ENCODE measurements around the gene LUC7L.
A peak's percentile ranks its signal among the peaks of the same experiment; 100 is the strongest.
"Not testable (repeated sequence)": the region's sequence is repeated elsewhere in the genome, so short reads cannot be mapped to it uniquely, and the experiment has no call there.

LUC7L gene

DNA sequence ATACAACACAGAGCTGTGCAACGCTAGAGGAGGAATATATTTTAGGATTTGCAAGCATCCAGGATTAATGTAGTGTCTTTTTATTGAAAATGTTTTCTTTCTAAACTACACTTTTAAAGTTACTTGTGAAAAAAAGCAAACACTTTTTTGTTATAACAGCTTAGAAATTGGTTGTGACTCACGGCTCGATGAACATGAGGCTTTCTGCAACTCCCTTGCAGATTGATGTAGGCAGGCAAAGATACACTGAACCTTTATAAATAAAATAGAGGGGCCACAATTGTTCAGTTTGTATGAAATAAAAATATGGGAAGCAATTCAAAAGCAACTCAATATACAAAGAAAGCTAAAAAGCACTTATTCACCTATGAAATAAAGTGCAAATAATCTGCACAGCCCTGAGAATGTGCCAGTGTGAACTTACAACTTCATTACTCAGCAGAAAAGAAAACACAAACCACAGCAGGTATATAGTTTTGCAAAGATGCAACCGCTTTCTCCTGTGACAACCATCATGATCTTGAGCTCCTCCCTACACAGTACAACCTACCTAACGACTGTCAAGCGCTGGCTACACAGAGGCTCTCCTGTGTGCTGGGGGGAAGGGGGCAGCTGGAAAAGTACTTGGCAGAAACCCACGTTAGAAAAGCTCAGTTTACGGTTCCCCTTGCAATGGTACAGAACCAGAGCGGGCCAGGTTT lies 948 bp downstream of the LUC7L start:
- no peak for DNase-seq

DNA sequence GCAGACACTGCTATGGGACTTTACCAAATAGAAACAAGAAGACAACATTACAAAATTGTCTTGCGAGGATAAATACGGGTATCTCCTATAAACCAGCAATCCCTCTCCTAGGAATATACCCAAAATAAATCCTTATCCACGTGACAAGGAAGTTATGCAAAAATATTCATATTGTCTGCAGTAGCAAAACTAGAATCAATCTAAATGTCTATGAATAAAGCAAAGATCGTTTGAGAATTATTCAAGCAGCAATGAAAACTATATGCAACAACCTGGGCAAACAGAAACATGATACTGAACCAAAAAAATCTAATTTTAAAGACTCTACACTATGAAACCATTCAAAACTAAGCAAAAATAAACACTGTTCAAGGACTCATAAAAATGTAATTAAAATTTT lies 9.2 kb downstream of the LUC7L start:
- DNase-seq = no peak

DNA sequence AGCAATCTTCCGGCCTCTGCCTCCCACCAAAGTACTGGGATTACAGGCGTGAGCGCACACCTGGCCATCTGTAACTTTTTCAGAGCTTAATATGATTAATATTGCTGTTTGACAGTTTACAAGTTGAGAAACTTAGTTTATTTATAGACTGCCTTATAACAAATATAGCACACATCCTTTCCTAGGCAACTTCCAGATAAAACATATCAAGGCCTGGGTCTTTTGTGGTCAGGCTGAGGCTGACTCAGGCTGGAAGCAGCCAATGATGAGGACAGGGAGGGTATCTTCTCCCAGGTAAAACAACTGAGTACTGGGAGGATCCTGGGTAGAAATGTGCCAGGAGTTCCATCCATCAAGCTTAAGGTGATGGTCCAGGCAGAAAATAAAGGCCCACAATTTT lies 16.2 kb downstream of the LUC7L start:
- DNase-seq = no peak

DNA sequence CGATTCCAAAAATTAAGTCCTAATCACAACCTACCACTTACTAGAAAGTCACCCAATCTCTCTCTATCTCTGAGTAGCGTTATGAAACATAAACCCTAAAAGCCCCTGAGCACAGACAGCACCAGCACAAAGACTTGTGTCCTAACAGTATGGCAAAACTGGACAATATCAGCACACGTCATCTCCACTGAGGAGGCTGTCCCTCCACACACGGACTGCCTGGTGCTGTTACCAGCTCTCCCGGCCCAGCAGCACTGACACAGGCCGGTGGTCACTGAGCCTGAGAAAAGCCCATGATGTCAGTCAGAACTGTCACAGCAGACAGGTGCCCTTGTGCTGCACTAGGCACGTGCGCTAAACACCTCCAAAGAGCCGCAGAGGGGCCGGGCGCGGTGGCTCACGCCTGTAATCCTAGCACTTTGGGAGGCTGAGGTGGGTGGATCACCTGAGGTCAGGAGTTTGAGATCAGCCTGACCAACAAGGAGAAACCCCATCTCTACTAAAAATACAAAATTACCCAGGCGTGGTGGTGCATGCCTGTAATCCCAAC lies 17.5 kb downstream of the LUC7L start:
- not testable (repeated sequence) for DNase-seq

DNA sequence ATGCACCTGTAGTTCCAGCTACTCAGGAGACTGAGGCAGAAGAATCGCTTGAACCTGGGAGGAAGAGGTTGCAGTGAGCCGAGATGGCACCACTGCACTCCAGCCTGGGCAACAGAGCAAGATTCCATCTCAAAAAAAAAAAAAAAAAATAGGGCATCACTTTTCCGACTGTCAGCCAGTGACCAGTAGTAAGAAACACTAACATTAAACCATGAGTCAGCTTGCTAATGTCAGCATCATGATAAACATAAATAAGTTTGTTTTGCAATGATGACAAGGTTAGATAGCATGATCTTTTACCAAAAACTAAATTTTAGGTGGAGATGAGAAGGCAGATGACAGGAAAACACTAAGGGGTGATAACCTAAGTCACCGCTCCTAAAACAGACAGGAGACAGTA lies 19.9 kb downstream of the LUC7L start:
- not testable (repeated sequence) for DNase-seq

DNA sequence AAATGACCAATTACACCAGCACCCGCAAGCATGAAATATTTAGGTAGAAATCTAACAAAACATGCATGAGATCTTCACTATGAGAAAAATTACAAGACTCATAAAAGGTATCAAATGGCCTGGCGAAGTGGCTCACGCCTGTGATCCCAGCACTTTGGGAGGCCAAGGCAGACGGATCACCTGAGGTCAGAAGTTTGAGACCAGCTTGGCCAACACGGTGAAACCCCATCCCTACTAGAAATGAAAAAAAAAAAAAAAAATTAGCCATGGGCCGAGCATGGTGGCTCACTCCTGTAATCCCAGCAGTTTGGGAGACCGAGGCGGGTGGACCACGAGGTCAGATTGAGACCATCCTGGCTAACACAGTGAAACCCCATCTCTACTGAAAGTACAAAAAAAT lies 25.2 kb downstream of the LUC7L start:
- DNase-seq = not testable (repeated sequence)

DNA sequence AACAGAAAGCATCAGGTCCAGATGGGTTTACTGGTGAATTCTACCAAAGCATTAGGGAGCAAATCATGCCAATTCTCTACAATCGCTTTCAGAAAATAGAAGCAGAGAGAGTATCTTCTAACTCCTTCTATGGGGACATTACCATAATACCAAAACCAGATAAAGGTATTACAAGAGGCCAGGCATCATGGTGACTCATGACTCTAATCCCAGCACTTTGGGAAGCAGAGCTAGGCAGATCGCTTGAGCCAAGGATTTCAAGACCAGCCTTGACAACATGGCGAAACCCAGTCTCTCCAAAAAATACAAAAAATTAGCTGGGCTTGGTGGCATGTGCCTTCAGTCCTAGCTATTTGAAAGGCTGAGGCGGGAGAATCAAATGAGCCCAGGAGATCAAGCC lies 26.0 kb downstream of the LUC7L start:
- DNase-seq = no peak

DNA sequence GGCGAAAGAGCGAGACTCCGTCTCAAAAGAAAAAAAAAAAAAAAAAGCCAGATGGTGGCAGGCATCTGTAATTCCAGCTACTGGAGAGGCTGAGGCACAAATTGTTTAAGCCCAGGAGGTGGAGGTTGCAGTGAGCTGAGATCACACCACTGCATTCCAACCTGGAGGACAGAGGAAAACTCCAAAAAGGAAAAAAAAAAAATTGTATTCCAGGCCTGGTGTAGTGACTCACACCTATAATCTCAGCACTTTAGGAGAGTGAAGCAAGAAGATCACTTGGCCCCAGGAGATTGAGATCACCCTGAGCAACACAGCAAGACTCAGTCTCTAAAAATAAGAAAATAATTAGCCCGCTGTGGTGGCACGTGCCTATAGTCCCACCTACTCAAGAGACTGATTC lies 28.9 kb downstream of the LUC7L start:
- no peak for DNase-seq

DNA sequence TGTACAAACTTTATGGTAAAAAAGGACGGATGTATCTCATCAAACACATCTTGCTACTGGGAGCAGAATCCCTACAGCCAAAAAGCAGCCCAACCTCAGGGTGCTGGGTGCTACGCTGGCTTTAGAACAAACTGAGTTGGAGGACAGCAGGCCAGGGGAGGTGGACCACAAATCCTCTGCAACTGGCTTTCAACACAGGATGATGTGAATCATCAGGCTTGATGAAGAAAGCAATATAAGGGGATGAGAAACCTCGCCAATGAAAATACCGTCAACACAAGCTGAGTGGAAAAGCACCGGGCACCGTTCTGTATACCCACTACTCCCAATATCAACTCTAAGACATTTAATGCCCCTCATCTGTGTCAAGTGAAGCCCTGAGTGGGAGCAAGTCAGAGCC lies 34.7 kb downstream of the LUC7L start:
- DNase-seq = no peak

DNA sequence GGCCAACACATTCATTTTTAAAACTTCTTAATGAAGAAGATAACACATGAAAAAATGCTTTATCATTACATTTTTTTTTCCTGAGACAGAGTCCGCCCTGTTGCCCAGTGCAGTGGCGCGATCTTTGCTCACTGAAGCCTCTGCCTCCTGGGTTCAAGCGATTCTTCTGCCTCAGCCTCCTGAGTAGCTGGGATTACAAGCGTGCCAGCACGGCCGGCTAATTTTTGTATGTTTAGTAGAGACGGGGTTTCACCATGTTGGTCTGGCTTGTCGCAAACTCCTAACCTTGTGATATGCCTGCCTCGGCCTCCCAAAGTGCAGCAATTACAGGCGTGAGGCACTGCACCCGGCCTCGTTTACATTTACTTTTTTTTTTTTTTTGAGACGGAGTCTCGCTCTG lies 35.8 kb downstream of the LUC7L start:
- no peak for DNase-seq

DNA sequence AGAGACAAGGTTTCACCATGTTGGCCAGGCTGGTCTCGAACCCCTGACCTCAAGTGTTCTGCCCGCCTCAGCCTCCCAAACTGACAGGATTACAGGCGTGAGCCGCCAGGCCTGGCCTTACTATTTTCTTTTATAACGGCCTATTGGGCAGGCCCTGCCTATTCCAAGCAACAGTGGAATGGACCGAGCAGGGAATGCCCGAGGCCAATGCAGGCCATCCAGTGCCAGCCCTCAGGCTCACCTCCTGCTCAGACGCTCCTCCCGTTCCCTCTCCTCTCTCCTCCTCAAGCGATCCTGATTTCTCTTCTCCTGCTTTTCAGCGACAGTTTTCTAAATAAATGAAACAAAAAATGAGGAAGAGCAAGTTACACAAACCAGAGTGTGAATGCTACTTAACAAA lies 36.6 kb downstream of the LUC7L start:
- DNase-seq = no peak

DNA sequence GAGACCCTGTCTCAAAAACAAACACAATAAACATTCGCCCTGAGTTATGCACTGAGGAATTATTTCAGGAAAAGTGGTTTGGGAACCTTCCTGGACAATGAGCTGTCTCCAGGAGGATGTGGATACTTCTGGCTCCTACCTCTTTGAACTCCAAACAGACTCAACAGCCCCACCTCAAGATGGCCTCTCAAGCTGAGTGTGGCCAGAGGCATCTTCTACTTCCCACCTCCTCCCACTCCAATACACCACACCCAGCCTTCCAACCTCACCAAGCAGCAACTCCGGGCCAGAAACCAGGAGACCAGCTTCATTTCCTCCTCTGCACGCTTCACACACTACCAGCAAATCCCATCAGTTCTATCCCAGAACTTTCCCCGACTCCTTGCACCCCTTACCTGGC lies 37.4 kb downstream of the LUC7L start:
- DNase-seq = no peak

DNA sequence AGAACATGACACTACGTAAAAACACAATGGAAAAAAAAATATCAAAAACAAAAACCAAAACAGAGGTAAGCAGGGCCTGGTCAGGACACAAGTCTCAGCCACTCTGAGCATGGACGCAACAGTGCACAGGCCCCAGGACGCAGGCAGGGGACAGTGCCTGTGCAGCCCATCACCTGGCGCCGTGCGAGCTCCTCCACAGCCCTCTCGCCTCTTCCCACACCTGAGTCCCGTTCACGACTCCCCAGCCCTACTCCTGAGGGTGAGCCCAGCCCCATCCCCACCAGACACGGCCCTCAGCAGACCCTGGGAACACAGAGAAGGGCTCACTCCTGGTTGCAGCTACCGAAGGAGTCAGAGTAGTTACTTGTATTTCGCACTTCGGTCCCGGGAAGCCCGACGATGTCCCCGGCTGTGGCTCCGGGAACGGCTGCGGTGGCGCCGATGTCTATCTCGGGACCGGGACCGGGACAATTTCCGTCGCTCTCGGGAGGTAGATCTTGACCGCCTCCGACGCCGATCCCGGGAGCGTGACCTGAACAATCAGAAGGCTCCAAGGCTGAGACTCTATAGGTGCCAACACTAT lies 39.6 kb downstream of the LUC7L start:
- DNase-seq = no peak

DNA sequence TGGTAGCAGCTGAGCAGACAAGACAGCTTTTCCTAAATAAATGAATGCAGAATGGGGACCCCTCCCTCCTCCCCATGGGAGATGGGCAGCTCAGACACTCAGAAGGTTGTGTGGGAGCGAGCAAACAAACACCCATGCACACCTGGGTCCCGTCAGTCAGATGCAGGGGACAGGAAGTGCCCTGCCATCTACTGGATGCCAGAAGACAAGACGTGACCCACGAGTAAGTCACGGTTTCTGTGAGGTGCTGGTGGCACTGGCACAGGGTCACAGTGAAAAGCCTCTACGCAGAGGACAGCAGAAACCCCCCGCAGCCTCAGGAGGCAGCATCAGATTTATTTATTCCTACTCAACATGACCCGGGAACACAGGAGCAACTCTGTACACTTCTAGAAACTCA lies 40.6 kb downstream of the LUC7L start:
- DNase-seq = no peak

DNA sequence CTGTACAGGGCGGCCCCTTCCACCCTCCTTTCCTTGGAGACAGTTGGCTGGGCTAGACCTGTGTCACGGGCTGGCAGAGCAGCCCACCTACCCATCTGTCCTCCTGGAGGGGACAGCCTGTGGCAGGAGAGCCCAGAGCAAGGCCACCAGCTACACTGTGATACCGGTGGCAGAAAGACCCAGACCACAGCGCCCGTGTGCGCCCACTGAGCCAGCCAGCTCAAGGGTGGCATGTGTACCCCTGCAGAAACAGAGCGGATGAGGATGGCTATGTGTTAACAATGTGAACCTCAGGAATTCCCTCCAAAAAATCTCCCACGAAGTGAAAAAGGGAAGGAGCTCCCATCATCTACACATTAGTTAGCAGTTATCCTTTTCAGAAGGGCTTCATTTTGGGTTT lies 41.9 kb downstream of the LUC7L start:
- DNase-seq = no peak

DNA sequence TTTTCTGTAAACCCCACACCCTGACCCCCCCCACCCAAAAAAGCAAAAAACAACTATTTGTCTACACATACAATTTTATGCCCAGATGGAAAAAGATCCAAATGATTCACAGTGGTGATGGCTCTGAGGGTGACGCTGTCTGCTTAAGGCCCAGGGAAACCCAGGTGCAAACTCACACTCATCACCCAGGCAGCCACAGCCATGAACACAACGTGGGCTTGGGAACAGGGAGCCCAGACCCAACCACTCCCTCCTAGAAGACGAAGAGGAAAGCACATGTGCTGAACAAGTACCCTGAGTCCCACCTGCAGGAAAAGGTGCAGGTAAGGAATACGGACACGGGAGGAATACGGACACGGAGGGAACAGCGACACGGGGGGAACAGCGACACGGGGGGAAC lies 43.6 kb downstream of the LUC7L start:
- DNase-seq = no peak

DNA sequence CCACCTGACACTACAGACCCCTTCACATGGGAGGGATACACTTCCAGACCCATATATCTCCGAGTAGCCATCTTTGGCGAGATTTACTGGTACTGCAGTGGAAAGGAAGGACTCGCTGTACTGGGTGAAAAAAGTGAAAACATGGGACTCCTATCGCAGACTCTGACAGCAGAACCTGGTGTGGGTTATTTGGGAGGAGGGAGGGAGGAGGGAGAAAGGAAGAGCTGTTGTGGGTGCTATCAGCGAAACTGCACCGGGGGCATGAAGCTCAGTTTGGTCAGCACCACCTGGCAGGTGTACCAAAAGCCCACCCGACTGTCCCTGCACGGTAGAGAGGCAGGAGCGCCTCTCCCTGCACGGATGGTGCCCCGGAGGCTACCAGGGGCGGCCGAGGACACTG lies 44.0 kb downstream of the LUC7L start:
- DNase-seq = no peak

DNA sequence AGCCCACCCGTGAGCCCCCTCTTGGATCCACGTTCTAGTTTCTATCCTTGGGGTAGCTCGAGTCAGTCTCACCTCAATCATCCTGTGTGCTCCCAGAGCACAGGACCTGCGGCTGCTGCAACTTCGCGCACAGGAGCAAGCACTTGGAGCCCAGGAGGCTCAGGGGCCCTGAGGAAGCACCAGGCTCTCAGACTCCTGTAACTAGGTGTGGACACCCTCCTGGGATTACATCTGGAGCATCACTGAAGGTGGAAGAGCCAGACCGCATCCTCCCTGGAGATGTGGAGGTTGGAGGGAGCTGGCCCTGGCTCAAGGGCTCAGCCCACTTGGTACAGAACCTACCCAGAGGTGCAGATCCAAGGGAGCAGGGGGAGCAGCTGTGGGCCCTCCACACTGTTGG lies 46.2 kb downstream of the LUC7L start:
- DNase-seq = no peak

DNA sequence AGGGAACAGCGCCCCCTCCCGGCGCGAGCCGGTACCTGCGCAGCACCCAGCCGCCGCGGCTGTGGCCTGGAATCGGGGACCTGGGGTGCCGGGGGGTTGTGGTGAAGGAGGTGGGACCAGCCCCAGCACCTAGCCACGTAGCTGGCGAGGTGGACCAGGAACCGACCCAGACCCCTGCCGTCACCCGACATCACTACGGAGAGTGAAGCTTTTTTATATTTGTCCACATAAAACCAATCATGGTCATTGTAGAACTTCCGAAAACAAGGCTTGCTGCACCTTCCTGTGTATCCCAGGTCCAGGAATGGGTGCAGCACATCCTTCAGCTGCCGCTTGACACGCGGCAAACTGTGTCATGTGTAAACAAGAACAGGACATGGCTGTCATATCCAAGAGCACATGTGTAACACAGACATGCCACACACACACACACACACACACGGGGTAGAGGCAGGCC lies 47.7 kb downstream of the LUC7L start:
- DNase-seq = no peak

DNA sequence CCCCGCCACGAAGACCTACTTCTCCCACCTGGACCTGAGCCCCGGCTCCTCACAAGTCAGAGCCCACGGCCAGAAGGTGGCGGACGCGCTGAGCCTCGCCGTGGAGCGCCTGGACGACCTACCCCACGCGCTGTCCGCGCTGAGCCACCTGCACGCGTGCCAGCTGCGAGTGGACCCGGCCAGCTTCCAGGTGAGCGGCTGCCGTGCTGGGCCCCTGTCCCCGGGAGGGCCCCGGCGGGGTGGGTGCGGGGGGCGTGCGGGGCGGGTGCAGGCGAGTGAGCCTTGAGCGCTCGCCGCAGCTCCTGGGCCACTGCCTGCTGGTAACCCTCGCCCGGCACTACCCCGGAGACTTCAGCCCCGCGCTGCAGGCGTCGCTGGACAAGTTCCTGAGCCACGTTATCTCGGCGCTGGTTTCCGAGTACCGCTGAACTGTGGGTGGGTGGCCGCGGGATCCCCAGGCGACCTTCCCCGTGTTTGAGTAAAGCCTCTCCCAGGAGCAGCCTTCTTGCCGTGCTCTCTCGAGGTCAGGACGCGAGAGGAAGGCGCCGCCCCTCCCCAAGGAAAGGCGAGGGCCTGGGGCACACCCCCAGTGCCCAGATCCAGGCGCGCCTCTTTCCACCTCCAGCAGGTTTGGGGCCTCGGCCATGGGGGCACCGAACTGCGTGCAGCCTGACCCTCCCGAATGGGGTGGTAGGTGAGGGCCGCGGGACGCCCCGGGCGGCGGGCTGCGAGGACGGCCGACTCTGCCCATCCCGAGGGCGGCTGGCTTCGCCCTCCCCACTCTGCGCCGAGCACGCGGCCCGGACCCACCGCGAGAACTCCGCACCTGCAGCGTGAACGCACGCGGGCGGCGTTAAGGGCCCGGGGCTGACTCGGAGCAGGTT lies 48.3 kb downstream of the LUC7L start:
- peak; percentile 38 to 40 for DNase-seq

DNA sequence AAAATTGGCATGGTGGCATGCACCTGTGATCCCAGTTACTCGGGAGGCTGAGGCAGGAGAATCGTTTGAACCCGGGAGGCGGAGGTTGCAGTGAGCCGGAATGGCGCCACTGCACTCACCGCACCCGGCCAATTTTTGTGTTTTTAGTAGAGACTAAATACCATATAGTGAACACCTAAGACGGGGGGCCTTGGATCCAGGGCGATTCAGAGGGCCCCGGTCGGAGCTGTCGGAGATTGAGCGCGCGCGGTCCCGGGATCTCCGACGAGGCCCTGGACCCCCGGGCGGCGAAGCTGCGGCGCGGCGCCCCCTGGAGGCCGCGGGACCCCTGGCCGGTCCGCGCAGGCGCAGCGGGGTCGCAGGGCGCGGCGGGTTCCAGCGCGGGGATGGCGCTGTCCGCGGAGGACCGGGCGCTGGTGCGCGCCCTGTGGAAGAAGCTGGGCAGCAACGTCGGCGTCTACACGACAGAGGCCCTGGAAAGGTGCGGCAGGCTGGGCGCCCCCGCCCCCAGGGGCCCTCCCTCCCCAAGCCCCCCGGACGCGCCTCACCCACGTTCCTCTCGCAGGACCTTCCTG lies 49.1 kb downstream of the LUC7L start, which contains the start of gene HBQ1:
Gene HBQ1, plus strand, starts transcription at position 359 of the 575 bp plus-strand sequence. Its CDS starts 28 bp downstream, at position 387.
- no peak for DNase-seq

DNA sequence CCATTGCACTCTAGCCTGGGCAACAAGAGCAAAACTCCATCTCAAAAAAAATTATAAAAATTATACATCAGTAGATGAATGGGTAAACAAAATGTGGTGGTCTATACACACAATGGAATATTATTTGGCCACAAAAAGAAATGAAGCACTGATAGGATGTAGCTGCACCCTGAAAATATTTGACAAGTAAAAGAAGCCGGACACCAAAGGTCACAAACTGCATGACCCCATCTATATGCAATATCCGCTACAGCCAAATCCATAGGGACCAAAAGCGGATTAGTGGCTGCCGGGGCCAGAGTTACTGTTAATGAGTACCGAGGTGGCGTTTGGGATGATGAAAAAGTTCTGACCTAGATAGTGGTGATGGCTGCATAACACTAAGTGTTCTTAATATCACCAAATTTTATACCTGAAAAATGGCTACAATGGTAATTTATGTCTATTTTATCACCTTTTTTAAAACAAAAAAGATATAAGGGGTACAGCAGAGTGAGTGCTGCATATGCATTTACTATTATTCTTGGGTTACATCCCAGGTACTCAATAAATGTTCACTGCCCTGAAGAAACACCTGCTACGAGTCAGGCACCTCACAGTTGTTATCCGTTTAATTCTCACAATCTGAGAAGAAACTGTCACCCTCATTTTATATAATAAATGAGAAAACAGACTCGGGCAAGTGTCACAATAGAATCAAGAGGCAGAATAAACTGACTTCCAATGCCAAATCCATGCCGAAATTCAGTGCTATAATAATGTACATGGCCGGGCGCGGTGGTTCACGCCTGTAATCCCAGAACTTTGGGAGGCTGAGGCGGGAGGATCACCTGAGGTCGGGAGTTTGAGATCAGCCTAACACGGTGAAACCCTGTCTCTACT lies 49.8 kb downstream of the LUC7L start:
- no peak for DNase-seq

All from AML-193 (cell line).